ENCODE data around the gene THRAP3.
"Not testable (repeated sequence)": the region's sequence is repeated elsewhere in the genome, so short reads cannot be mapped to it uniquely, and the experiment has no call there.

- not testable (repeated sequence) for TF ChIP-seq CTCF (IDR thresholded peaks at IDR 0.05; ENCODE audit: control extremely low read depth in 1 of 3, insufficient read depth in 1 of 3, low read depth in 1 of 3, low read length in 3 of 3); HDAC2 (IDR thresholded peaks at IDR 0.05; ENCODE audit: borderline replicate concordance in 1 of 2, low read depth in 2 of 2, low read length in 2 of 2); EP300 (IDR thresholded peaks at IDR 0.05; ENCODE audit: borderline replicate concordance in 1 of 2, low read depth in 2 of 2, low read length in 2 of 2); EZH2 (IDR thresholded peaks at IDR 0.05; ENCODE audit: low read depth, low read length, severe bottlenecking); GABPA (IDR thresholded peaks at IDR 0.05; ENCODE audit: borderline replicate concordance, insufficient read depth, low read length); POLR2AphosphoS5 (IDR thresholded peaks at IDR 0.05; ENCODE audit: low read depth, low read length); USF2 (IDR thresholded peaks at IDR 0.05; ENCODE audit: low read length); POU5F1 (IDR thresholded peaks at IDR 0.05; ENCODE audit: low read depth, low read length); RXRA (IDR thresholded peaks at IDR 0.05; ENCODE audit: insufficient read depth, low read depth, low read length); TAF1 (IDR thresholded peaks at IDR 0.05; ENCODE audit: low read depth, low read length)
Observed at GRCh38 chr1:36221901-36222300, 2.3 kb upstream of the THRAP3 start.

All from H1 (cell line).